Thoracic aorta (tissue), 2 donors: Measurements from ENCODE around the gene CLEC3B. TPM values are rescaled to one million over a fixed set of nuclear protein-coding genes. Genes with fewer than 3 reads are reported as not detected.

ENCODE experiments used
- ATAC-seq: fragments of 150-250 bp; one replicate; pipeline ENCODE4 v1.8.0; 2017; ENCODE audit warnings: low read depth; ENCODE audit not compliant: insufficient number of reproducible peaks, low FRiP score
- DNase-seq: peaks from one replicate; pipeline ENCODE4 v3.0.0-alpha.2; 2020; ENCODE audit warnings: low spot score
- H3K27ac ChIP-seq, 2 donors: fragments of 200-600 bp; sonication (generic); 1 replicate in 1 of 2; 2 replicates in 1 of 2; pipeline ENCODE4 v1.5.1; 2016; ENCODE audit warnings: mild to moderate bottlenecking in 2 of 2, moderate library complexity in 2 of 2
- H3K27me3 ChIP-seq: fragments of 200-600 bp; sonication (generic); replicated peaks from 2 replicates; pipeline ENCODE4 v1.6.0; 2016; ENCODE audit warnings: mild to moderate bottlenecking; ENCODE audit not compliant: insufficient read depth
- H3K36me3 ChIP-seq: fragments of 200-600 bp; sonication (generic); one replicate; pipeline ENCODE4 v1.5.1; 2016
- H3K4me1 ChIP-seq, 2 donors: fragments of 200-600 bp; sonication (generic); 1 replicate in 1 of 2; 2 replicates in 1 of 2; pipeline versions ENCODE4 v1.5.1 to v1.6.0; 2016; ENCODE audit warnings: low read depth in 2 of 2, mild to moderate bottlenecking in 1 of 2; ENCODE audit not compliant: control insufficient read depth in 1 of 2
- H3K4me3 ChIP-seq: fragments of 200-600 bp; sonication (generic); 2 replicates; pipeline ENCODE4 v1.5.1; 2016; ENCODE audit warnings: mild to moderate bottlenecking
- H3K9me3 ChIP-seq: fragments of 200-600 bp; sonication (generic); 2 replicates; pipeline ENCODE4 v1.5.1; 2016
- total RNA-seq, 2 donors: library from RNA; depleted of rRNA; stranded (reverse); fragments of >200 nt; gene quantifications; one replicate each; pipeline versions ENCODE4 v1.1.0 to v1.2.3, GENCODE V29; 2016
- TF ChIP-seq, protein P1 (sequence below): fragments of 200-600 bp; sonication (generic); IDR thresholded peaks from one replicate; pipeline ENCODE4 v1.5.1; 2019; ENCODE audit warnings: antibody characterized with exemption

CLEC3B gene
- total RNA-seq, 2 donors from 2014 or later = 96.6 to 202 TPM

DNA sequence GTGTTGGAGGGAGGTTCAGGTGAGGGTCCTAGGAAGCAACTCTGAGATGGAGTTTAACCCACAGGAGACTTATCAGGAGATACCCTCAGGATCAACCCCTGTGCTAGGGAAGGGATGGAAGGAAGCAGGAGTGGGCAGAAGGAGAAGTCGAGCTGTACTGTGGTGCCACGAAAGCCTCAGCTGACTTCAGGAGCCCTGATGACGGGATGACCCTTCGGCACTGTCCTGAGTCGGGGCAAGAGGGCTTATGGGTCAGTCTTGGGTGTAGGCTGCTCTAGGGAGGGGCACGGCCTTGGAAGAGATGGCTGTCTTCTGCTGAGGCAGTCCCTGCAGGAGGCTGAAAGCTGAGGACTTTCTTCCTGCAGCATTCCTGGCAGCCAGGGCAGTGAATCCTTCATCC is 7.7 kb downstream of the CLEC3B start:
- TF ChIP-seq, protein P1, sequence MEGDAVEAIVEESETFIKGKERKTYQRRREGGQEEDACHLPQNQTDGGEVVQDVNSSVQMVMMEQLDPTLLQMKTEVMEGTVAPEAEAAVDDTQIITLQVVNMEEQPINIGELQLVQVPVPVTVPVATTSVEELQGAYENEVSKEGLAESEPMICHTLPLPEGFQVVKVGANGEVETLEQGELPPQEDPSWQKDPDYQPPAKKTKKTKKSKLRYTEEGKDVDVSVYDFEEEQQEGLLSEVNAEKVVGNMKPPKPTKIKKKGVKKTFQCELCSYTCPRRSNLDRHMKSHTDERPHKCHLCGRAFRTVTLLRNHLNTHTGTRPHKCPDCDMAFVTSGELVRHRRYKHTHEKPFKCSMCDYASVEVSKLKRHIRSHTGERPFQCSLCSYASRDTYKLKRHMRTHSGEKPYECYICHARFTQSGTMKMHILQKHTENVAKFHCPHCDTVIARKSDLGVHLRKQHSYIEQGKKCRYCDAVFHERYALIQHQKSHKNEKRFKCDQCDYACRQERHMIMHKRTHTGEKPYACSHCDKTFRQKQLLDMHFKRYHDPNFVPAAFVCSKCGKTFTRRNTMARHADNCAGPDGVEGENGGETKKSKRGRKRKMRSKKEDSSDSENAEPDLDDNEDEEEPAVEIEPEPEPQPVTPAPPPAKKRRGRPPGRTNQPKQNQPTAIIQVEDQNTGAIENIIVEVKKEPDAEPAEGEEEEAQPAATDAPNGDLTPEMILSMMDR = no peak
- ATAC-seq (no peak), DNase-seq (no peak)
- Histone ChIP-seq H3K4me3 (no peak overlapping the region), H3K36me3 (no peaks in the 10 kb centered on the region), H3K4me1 (peaks cover 4 to 40% of the 10 kb centered on the region in 2 donors), H3K27me3 (no peaks in the 10 kb centered on the region), H3K27ac (peak overlapping the region in 1 of 2 donors; percentile 11), H3K9me3 (no peaks in the 10 kb centered on the region)

DNA sequence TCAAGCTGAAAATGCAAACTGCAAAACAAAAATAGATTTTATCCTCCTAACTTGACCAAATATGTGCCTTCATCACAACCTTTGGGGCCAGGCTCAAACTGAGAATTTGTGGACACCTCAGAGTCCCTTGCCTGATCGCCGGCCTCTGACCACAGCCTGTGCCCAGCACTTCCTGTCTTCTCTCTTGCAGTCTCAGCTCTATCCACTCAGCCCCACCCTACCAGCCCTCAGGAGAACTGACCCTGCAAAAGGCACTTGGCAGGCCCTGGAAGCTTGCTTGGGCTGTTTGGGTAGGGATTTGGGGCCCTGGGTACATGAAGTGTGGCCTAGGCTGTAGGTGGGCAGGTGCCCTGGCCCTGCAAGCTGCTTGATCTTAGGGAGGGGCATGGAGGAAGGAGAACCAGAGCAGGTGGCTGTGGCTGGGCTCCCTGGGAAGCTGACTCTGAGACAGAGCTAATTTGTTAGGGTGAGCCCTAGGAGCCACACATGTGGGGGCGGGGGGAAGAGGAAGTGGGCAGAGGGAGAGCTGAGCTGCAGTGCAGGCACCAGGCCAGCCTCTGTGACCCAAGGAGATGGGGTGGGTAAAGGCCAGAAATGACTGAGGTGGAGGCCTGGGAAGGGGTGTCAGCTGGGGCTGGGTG is 8.6 kb downstream of the CLEC3B start:
- Histone ChIP-seq H3K27ac (no peak overlapping the region), H3K4me1 (peaks cover 4 to 33% of the 10 kb centered on the region in 2 donors), H3K4me3 (no peak overlapping the region), H3K27me3 (no peaks in the 10 kb centered on the region), H3K9me3 (no peaks in the 10 kb centered on the region), H3K36me3 (no peaks in the 10 kb centered on the region)
- TF ChIP-seq, protein P1 = no peak
- ATAC-seq (no peak), DNase-seq (no peak)

DNA sequence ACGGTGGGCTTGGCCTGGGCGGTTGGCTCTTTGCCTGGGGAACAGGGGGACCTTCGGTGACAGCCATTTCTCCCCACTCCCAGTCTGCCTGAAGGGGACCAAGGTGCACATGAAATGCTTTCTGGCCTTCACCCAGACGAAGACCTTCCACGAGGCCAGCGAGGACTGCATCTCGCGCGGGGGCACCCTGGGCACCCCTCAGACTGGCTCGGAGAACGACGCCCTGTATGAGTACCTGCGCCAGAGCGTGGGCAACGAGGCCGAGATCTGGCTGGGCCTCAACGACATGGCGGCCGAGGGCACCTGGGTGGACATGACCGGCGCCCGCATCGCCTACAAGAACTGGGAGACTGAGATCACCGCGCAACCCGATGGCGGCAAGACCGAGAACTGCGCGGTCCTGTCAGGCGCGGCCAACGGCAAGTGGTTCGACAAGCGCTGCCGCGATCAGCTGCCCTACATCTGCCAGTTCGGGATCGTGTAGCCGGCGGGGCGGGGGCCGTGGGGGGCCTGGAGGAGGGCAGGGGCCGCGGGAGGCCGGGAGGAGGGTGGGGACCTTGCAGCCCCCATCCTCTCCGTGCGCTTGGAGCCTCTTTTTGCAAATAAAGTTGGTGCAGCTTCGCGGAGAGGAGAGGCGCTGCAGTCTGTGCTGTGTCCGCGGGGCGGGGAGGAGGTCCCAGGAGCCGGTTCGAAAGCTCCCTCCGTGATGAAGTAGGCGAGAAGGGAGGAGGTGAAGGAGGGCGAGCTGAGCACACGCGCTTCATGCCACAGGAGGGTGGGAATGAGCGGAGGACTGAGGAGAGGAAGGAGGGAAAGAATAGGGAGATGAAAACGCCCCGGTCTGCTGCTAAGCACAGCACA is 9.6 kb downstream of the CLEC3B start:
- no peak overlapping the region for H3K27ac ChIP-seq
- H3K4me1 ChIP-seq = peaks cover 4 to 27% of the 10 kb centered on the region in 2 donors
- TF ChIP-seq, protein P1 = peak; percentile 25
- no peak for DNase-seq
- no peak for ATAC-seq
- H3K4me3 ChIP-seq = peak overlapping the region; percentile 71
- no peaks in the 10 kb centered on the region for H3K9me3 ChIP-seq
- H3K27me3 ChIP-seq = no peaks in the 10 kb centered on the region
- H3K36me3 ChIP-seq = no peaks in the 10 kb centered on the region

DNA sequence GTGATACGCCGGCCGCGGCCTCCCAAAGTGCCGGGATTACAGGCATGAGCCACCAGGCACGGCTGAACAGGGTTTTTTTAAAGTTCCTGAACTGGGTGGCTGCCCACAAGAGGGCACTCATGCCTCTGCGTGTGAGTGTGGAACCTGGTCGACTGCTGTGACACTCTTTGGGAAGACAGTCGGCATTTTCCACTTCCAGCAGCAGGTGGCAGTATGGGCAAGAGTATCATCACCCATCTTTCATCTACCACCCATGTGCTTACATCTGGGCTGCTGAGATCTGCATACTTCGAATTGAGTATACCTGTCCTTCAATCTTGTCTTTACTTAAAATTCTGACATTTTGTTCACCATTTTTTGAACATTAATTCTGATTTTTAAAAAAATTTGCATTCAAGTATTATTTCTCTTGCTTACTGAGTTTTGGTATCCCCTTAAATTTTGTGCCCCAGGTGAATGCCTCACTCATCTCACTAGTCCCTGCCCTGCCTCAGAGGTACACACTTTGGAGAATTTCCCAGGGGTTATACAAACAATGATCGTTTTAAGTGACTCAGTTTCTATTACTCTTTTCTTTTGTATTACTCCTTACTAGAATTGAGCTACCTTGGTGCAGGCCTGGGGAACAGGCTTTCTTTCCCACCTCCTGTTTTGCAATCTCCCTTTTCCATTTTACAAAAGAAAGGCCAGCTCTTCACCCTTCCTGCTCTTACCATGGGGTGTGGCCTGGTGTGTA is 11.8 kb downstream of the CLEC3B start:
- Histone ChIP-seq H3K9me3 (no peaks in the 10 kb centered on the region), H3K4me1 (peaks cover 4 to 30% of the 10 kb centered on the region in 2 donors), H3K27ac (no peak overlapping the region), H3K4me3 (peak overlapping the region; percentile 44), H3K36me3 (no peaks in the 10 kb centered on the region), H3K27me3 (no peaks in the 10 kb centered on the region)
- ATAC-seq = peak; percentile 65
- peak; percentile 86 for DNase-seq
- TF ChIP-seq, protein P1 = peak; percentile 82

DNA sequence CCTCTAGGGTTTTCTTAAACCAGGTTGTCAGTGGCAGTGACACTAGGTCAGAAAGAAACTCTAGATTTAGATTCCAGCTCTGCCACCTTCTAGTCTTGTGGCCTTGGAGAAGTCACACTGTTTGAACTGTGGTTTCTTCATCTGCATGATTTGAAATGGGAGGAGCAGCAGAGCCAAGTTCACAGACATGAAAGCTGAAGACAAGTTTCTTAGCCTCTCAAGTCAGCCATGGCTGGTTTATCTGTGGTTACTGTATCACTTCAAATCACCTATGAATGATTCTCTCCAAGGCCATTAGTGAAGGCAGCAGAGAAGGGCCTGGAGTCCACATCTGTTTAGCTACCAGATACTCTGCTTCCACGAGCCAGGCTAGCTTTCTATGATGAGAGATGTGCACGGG is 15.6 kb downstream of the CLEC3B start:
- no peaks in the 10 kb centered on the region for H3K36me3 ChIP-seq
- peaks cover 0 to 14% of the 10 kb centered on the region in 2 donors for H3K4me1 ChIP-seq
- no peak for ATAC-seq
- DNase-seq = no peak
- TF ChIP-seq, protein P1 = no peak
- H3K9me3 ChIP-seq = no peaks in the 10 kb centered on the region
- no peaks in the 10 kb centered on the region for H3K27me3 ChIP-seq
- no peak overlapping the region for H3K27ac ChIP-seq
- no peak overlapping the region for H3K4me3 ChIP-seq
